Fibroblast of mammary gland (primary cell): Measurements from ENCODE around the gene GALNT1.
A peak's percentile ranks its signal among the peaks of the same experiment; 100 is the strongest.

ENCODE experiments used
- DNase-seq: peaks from one replicate; pipeline ENCODE4 v3.0.0-alpha.2; 2010; ENCODE audit warnings: low read depth
- H3K4me3 ChIP-seq: 2 replicates; pipeline ENCODE4 v1.5.1; 2011; ENCODE audit warnings: low read depth, mild to moderate bottlenecking, low read length, moderate library complexity; ENCODE audit not compliant: control insufficient read depth
- CTCF ChIP-seq: conservative IDR thresholded peaks from 2 replicates; pipeline ENCODE4 v1.5.1; 2011; ENCODE audit warnings: low read depth, low read length, inconsistent platforms; ENCODE audit not compliant: control insufficient read depth, insufficient read depth

The GALNT1 gene

GRCh38 chr18:35683021-35683420, 101.5 kb downstream of the GALNT1 start:
- H3K4me3 ChIP-seq: no peak overlapping the region
- no peak for TF ChIP-seq CTCF
- DNase-seq: peak; percentile 29

- TF ChIP-seq CTCF: no peak
- no peak for DNase-seq
- no peak overlapping the region for H3K4me3 ChIP-seq
Observed at GRCh38 chr18:35688757-35689156, 107.2 kb downstream of the GALNT1 start.

GRCh38 chr18:35689728-35690127, 108.2 kb downstream of the GALNT1 start:
- no peak for DNase-seq
- no peak for TF ChIP-seq CTCF
- no peak overlapping the region for H3K4me3 ChIP-seq

- H3K4me3 ChIP-seq: no peak overlapping the region
- no peak for DNase-seq
- TF ChIP-seq CTCF: no peak
Observed at GRCh38 chr18:35691625-35692024, 110.1 kb downstream of the GALNT1 start.

GRCh38 chr18:35692866-35693265, 111.3 kb downstream of the GALNT1 start:
- no peak overlapping the region for H3K4me3 ChIP-seq
- no peak for DNase-seq
- TF ChIP-seq CTCF: no peak

GRCh38 chr18:35693829-35694228, 112.3 kb downstream of the GALNT1 start:
- no peak for TF ChIP-seq CTCF
- no peak for DNase-seq
- no peak overlapping the region for H3K4me3 ChIP-seq

- no peak for TF ChIP-seq CTCF
- no peak overlapping the region for H3K4me3 ChIP-seq
- DNase-seq: no peak
Observed at GRCh38 chr18:35694808-35695207, 113.3 kb downstream of the GALNT1 start.
